A549 (cell line): Measurements from ENCODE around the gene SLC30A7. TPM values are rescaled to one million over a fixed set of nuclear protein-coding genes. Genes with fewer than 3 reads are reported as not detected.

ENCODE experiments used
- ATAC-seq, 2 experiments: fragments of 200-7000 bp in 1 of 2; fragments of >200 bp in 1 of 2; cut with Nextera tagmentation in 1 of 2; cut with Tn5 transposase in 1 of 2; 3 replicates each; pipeline versions ENCODE4 v1.8.0 to v1.9.1; 2018 to 2020; ENCODE audit warnings: mild to moderate bottlenecking in 1 of 2, moderate library complexity in 1 of 2
- CTCF ChIA-PET: fragments of 300-600 bp; sonication (Branson Sonifier 250); formaldehyde crosslinking; extraction: SDS; loops from one replicate; lab custom pipeline; 2021; ENCODE audit warnings: antibody characterized with exemption, inconsistent platforms; lab: Yijun Ruan, JAX
- POLR2A ChIA-PET: fragments of 350-600 bp; formaldehyde crosslinking; extraction: SDS; loops from one replicate; lab custom pipeline; 2021; ENCODE audit warnings: antibody characterized with exemption, inconsistent platforms; lab: Yijun Ruan, JAX
- DNase-seq, 2 experiments: peaks; one replicate each; pipeline versions ENCODE4 v3.0.0 to v3.0.0-alpha.2; 2011 to 2016; ENCODE audit warnings: low read depth in 1 of 2, low spot score in 1 of 2
- FAIRE-seq: peaks from 2 replicates; lab custom pipeline; 2011; peaks lifted over from hg19 to GRCh38; lab: Jason Lieb, UNC
- H3K27ac ChIP-seq, 2 experiments: fragments of >200 bp; sonication (Bioruptor Twin); formaldehyde crosslinking; 3 replicates each; pipeline ENCODE4 v1.5.1; 2016 to 2017
- H3K4me1 ChIP-seq: fragments of >200 bp; sonication (Bioruptor Twin); formaldehyde crosslinking; 3 replicates; pipeline ENCODE4 v1.6.1; 2016
- H3K4me2 ChIP-seq: fragments of >200 bp; sonication (Bioruptor Twin); formaldehyde crosslinking; 3 replicates; pipeline ENCODE4 v1.6.1; 2016
- H3K4me3 ChIP-seq: fragments of >200 bp; sonication (Bioruptor Twin); formaldehyde crosslinking; 3 replicates; pipeline ENCODE4 v1.5.1; 2016
- H3K9me3 ChIP-seq: fragments of >200 bp; sonication (Bioruptor Twin); formaldehyde crosslinking; 3 replicates; pipeline ENCODE4 v1.6.1; 2016
- BHLHE40 ChIP-seq: IDR thresholded peaks from 2 replicates; pipeline ENCODE4 v1.6.1; 2012; ENCODE audit warnings: low read depth, low read length, inconsistent platforms
- CBX8 ChIP-seq: fragments of 200-600 bp; sonication (generic); IDR thresholded peaks from 2 replicates; pipeline ENCODE4 v1.6.1; 2016
- CEBPB ChIP-seq, 2 experiments: fragments of >200 bp in 1 of 2; sonication (Bioruptor Twin) in 1 of 2; formaldehyde crosslinking in 1 of 2; IDR thresholded peaks; 2 replicates each; pipeline ENCODE4 v1.6.1; 2012 to 2016
- ESRRA ChIP-seq: fragments of 150-350 bp; IDR thresholded peaks from 2 replicates; pipeline ENCODE4 v1.6.1; 2014; ENCODE audit warnings: mild to moderate bottlenecking, low read length, borderline replicate concordance
- FOSL2 ChIP-seq, 2 experiments: fragments of 450-650 bp in 1 of 2; fragments of >200 bp in 1 of 2; sonication (Bioruptor Twin) in 1 of 2; formaldehyde crosslinking; IDR thresholded peaks; 2 replicates each; pipeline versions ENCODE4 v1.5.0 to v1.6.1; 2016 to 2020; ENCODE audit warnings: mild to moderate bottlenecking in 1 of 2, moderate library complexity in 1 of 2
- GATA3 ChIP-seq: IDR thresholded peaks from 2 replicates; pipeline ENCODE4 v1.6.1; 2012; ENCODE audit warnings: borderline replicate concordance
- HOXA7 ChIP-seq: fragments of 250-450 bp; sonication (Bioruptor Pico); IDR thresholded peaks from 2 replicates; pipeline ENCODE4 v1.5.0; 2020; ENCODE audit warnings: mild to moderate bottlenecking, moderate library complexity
- JUNB ChIP-seq: fragments of >200 bp; sonication (Bioruptor Twin); formaldehyde crosslinking; IDR thresholded peaks from 2 replicates; pipeline ENCODE4 v1.6.1; 2016
- MAFK ChIP-seq: fragments of 450-650 bp; IDR thresholded peaks from 2 replicates; pipeline ENCODE4 v1.6.1; 2014; ENCODE audit not compliant: partially characterized antibody
- MYC ChIP-seq: IDR thresholded peaks from 2 replicates; pipeline ENCODE4 v1.6.1; 2012; ENCODE audit warnings: mild to moderate bottlenecking, inconsistent platforms, low read length, improper control_type of control experiment, borderline replicate concordance
- POLR2AphosphoS2 ChIP-seq: conservative IDR thresholded peaks from 2 replicates; pipeline ENCODE4 v1.6.1; 2012; ENCODE audit warnings: low read length, improper control_type of control experiment, inconsistent platforms
- RFX5 ChIP-seq: fragments of 450-650 bp; IDR thresholded peaks from 2 replicates; pipeline ENCODE4 v1.7.1; 2014; ENCODE audit warnings: antibody characterized with exemption, mild to moderate bottlenecking, moderate library complexity
- TFCP2L1 ChIP-seq: fragments of 250-450 bp; sonication (Bioruptor Pico); IDR thresholded peaks from 2 replicates; pipeline ENCODE4 v1.5.0; 2021; ENCODE audit warnings: mild to moderate bottlenecking
- TP53 ChIP-seq: fragments of 250-450 bp; sonication (Bioruptor Pico); IDR thresholded peaks from 2 replicates; pipeline ENCODE4 v1.5.0; 2021; ENCODE audit warnings: mild to moderate bottlenecking, moderate library complexity
- ZC3H11A ChIP-seq: fragments of 450-650 bp; IDR thresholded peaks from 2 replicates; pipeline ENCODE4 v1.6.1; 2014; ENCODE audit warnings: antibody characterized with exemption, mild to moderate bottlenecking
- WGBS: methylation state at CpG from one replicate; pipeline ENCODE4 v1.1.6; 2017; ENCODE audit errors: missing lambda C conversion rate; 5-methylcytosine and 5-hydroxymethylcytosine counted together
- polyA plus RNA-seq, 4 experiments: library from polyadenylated mRNA; depleted of rRNA in 3 of 4; stranded (reverse); fragments of >200 nt; fragmentation: RNase III in 1 of 4; extraction: RNeasy Plus Mini Kit Qiagen cat#74134 plus additional on column Dnase treatment in 1 of 4; gene quantifications; 2 replicates in 3 of 4; 3 replicates in 1 of 4; pipeline ENCODE4 v1.2.3, GENCODE V29; 2011 to 2017
- TF ChIP-seq, protein P1 (sequence below): fragments of 450-650 bp; IDR thresholded peaks from 2 replicates; pipeline ENCODE4 v1.6.1; 2014; ENCODE audit warnings: antibody characterized with exemption
- TF ChIP-seq, protein P2 (sequence below): fragments of 250-450 bp; sonication (Bioruptor Pico); IDR thresholded peaks from 2 replicates; pipeline ENCODE4 v1.5.0; 2020; ENCODE audit warnings: low read depth, mild to moderate bottlenecking, moderate library complexity

Gene SLC30A7
- polyA plus RNA-seq, 2 of the 4 experiments (the other 2 are of a cell fraction): 4.3 to 9.6 TPM

DNA sequence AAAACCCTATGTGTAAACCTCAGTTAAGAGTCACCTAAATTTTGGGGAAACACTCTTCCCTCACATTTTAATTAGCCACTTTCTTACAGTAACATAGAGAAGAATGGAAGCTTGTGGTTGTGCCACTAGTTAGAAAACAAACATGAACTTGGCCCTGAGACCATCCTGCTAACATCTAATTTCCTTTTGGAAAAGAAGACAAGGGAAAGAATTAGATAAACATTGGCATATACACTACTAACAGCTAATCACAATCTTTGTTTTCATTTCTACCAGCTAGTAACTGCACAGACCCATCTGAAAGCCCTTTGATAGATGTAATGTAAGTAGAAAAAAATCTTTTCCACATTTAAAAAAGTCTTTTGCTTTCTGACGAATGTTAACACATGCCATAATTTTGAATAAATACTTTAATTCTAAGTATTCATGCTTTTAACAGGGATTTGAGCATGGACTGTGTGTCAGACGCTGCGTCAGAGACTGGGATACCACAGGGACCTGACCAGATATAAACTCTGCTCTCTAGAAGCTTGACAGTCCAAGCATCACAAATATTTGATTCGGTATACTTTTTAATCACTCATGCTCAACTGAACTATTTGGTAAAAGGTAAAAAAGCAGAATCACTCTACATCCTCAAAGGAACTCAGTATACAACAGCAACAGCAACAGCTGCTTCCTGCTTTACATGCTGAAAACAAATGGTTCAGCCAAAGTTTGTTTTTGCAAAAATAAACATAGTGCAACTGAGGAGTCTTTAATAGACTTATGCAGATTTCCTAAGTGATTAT is 99.5 kb downstream of the SLC30A7 start:
- ATAC-seq (no peak), FAIRE-seq (no peak), DNase-seq (no peak)
- no peaks in the 10 kb centered on the region for H3K9me3 ChIP-seq
- H3K4me3 ChIP-seq: no peak overlapping the region
- no peak overlapping the region for H3K4me2 ChIP-seq
- ChIA-PET POLR2A (no interaction called here), CTCF (no interaction called here)
- H3K27ac ChIP-seq: no peak overlapping the region
- TF ChIP-seq HOXA7 (CRISPR knock-in tag) (no peak), MAFK (no peak), CEBPB (IDR thresholded peaks at IDR 0.05) (no peak), TFCP2L1 (no peak), POLR2AphosphoS2 (no peak), CBX8 (no peak), JUNB (no peak)
- TF ChIP-seq, protein P1, sequence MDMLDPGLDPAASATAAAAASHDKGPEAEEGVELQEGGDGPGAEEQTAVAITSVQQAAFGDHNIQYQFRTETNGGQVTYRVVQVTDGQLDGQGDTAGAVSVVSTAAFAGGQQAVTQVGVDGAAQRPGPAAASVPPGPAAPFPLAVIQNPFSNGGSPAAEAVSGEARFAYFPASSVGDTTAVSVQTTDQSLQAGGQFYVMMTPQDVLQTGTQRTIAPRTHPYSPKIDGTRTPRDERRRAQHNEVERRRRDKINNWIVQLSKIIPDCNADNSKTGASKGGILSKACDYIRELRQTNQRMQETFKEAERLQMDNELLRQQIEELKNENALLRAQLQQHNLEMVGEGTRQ: no peak
- 94% methylated on average over 4 of the region's 4 CpGs for WGBS
- H3K4me1 ChIP-seq: no peaks in the 10 kb centered on the region

DNA sequence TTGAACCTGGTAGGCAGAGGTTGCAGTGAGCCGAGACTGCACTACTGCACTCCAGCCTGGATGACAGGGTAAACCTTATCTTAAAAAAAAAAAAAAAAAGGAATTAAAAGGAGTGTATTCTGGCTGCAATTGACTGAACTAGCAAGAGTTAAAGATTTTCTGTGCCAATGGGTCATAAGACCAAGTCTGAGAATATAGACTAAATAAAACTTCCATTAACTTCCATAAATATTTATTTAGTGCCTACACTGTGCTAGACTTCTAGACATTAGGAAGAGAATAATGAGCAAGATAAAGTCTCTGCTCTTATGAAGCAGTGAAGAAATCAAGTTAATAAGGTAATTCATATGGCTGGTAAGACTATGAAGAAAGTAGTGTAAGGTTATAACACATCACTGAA is 102.5 kb downstream of the SLC30A7 start:
- CTCF ChIA-PET: no interaction called here
- FAIRE-seq: no peak
- 95% methylated on average over 1 of the region's 1 CpG for WGBS

DNA sequence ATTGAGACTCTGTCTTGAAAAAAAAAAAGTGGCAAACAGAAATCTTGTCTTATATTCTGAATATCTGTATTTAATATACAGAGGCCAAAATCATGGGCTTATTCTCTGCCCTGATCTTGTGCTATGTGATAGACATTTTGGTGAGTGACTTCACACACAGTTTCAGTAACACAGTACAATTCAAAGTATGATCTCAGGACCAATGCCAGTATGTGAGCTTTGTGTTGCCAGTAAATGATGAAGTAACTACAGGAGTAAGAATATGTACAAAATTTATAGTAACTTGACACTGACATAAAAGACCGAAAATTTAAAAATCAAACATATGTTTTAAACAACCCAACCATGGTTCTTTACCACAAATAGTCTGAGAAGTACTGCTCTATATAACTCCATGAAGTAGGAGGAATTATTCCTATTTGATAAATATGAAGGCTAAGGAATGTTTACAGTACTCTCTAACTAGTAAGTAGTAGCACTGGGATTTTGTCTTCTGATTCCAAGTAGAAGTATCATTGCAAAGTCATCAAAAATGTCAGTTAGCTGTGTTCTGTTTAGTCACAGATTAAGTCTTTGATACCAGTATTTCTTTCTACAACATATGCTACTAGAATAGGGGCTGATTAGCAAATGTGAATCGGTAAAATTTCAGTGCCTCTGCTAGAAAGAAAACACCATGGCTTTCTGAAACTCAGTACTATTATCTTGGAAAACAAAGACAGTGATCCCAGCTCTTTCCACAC is 104.4 kb downstream of the SLC30A7 start:
- no peak for TF ChIP-seq FOSL2 (IDR thresholded peaks at IDR 0.05)
- TF ChIP-seq FOSL2 (CRISPR knock-in tag; IDR thresholded peaks at IDR 0.05): no peak
- TF ChIP-seq CEBPB (IDR thresholded peaks at IDR 0.05): no peak
- no peak for TF ChIP-seq ESRRA
- no peak for TF ChIP-seq CBX8
- no peak for TF ChIP-seq GATA3
- TF ChIP-seq RFX5: no peak
- TF ChIP-seq, protein P2, sequence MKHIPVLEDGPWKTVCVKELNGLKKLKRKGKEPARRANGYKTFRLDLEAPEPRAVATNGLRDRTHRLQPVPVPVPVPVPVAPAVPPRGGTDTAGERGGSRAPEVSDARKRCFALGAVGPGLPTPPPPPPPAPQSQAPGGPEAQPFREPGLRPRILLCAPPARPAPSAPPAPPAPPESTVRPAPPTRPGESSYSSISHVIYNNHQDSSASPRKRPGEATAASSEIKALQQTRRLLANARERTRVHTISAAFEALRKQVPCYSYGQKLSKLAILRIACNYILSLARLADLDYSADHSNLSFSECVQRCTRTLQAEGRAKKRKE (CRISPR knock-in tag): no peak
- TF ChIP-seq ZC3H11A: no peak
- TF ChIP-seq TP53 (CRISPR knock-in tag): no peak
- ChIA-PET CTCF (no interaction called here), POLR2A (no interaction called here)
- ATAC-seq (no peak), FAIRE-seq (no peak), DNase-seq (no peak)
- Histone ChIP-seq H3K4me1 (peaks cover 33% of the 10 kb centered on the region), H3K9me3 (no peaks in the 10 kb centered on the region), H3K4me2 (no peak overlapping the region), H3K27ac (no peak overlapping the region), H3K4me3 (no peak overlapping the region)
- 91% methylated on average over 2 of the region's 2 CpGs for whole genome bisulfite sequencing

More for the DNA sequence above, 102.5 kb downstream of the SLC30A7 start:
- POLR2A ChIA-PET: no interaction called here
- Histone ChIP-seq H3K4me3 (no peak overlapping the region), H3K4me1 (peaks cover 14% of the 10 kb centered on the region), H3K27ac (no peak overlapping the region), H3K4me2 (no peak overlapping the region), H3K9me3 (no peaks in the 10 kb centered on the region)
- TF ChIP-seq CBX8 (no peak), BHLHE40 (no peak), MYC (no peak)
- TF ChIP-seq, protein P1: no peak
- DNase-seq: no peak
- ATAC-seq: no peak
